ENCODE data around the gene STARD9.
"Not testable (repeated sequence)": the region's sequence is repeated elsewhere in the genome, so short reads cannot be mapped to it uniquely, and the experiment has no call there.

Gene STARD9

DNA sequence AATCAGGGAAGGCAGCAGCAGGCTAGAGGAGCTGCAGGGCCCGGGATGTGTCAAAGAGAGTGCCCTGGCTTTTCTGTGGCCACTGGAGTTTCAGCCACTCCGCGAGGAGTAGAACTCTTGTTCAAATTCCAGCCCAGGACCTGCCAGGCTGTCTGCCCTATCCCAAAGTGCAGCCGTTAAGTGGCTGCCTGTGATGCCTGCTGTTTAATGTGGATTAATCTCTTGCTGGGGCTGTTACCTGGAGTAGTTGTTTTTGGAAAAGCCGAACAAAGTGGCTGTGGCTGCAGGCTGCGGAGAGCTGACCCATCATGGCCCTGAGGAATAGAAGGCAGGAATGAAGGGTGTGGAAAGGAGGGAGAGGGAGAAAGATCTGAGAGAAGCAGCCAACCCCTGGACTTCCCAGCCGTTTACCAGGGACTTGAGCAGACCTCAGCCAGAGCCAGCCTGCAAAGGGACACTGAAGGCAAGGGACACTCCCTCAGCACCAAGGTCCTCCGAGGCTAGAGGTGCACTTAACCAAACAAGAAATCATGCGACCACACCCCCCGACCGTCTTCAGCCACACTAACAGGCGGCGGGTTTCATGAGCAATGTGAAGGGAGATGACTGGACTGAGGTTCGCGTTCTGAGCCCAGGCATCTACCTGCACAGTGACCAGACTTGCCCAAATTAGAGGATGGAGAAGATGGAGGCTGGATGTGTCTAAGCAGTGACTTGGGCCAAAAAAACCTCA is 156.9 kb downstream of the STARD9 start:
- no peak for DNase-seq

GRCh38 chr15:42733027-42733426 is 157.6 kb downstream of the STARD9 start:
- no peak for DNase-seq

DNA sequence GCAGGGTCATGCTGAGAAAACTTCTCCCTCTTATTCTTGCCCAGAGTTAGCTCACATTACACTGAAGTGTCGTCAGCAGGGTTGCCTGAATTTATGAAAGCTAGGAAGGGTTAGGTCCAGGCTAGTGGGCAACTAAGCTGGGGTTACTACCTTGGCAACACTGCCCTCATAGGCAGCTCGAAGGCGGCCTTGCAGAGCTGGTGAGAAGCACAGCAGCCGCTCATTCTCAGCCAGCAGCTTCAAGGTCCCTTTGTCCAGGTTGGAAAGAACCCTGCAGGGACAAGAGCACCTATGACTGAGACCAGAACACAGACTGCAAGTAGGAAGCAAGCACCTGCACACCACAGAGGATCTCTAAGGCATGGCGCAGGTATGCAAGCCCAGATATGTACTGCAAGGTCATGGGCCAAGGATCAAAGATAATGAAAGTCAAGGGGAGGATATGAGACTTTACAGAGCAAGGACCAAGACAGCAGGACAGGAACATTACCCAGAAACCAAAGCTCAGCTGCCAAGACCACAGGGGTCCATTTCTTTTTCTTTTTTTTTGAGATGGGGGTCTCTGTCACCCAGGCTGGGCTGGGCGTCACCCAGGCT is 158.8 kb downstream of the STARD9 start:
- DNase-seq = no peak

- no peak for DNase-seq
These were observed 160.2 kb downstream of the STARD9 start for GRCh38 chr15:42735382-42736165.

DNA sequence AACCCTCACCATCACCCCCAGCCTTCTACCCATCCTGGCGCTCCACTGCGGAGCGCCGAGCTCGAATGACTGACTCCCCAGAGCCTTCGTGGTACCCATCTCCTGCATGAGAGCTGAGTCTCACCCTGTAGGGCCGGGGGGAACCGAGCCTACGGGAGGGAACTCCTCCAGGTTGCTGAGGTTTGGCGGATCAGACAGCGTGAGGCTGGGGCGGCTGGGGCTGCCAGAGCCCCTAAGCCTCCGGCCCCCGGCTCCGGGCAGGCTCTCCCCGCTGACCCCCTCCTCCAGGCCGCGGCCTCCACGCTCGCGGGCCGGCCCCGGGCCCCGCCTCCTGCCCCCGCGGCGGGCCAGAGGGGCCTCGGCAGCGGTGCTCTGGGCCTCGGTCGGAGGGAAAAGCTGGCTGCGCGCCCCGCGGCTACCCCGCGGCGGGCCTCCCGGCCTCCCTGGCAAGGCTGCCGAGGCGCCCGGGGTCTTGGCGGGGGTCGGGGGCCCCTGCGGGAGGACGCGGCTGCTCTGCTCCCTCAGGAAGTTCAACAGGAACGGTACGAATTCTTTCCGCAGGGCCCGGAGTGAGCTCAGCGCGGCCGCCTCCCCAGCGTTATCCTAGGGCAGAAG is 160.9 kb downstream of the STARD9 start:
- DNase-seq = no peak

DNA sequence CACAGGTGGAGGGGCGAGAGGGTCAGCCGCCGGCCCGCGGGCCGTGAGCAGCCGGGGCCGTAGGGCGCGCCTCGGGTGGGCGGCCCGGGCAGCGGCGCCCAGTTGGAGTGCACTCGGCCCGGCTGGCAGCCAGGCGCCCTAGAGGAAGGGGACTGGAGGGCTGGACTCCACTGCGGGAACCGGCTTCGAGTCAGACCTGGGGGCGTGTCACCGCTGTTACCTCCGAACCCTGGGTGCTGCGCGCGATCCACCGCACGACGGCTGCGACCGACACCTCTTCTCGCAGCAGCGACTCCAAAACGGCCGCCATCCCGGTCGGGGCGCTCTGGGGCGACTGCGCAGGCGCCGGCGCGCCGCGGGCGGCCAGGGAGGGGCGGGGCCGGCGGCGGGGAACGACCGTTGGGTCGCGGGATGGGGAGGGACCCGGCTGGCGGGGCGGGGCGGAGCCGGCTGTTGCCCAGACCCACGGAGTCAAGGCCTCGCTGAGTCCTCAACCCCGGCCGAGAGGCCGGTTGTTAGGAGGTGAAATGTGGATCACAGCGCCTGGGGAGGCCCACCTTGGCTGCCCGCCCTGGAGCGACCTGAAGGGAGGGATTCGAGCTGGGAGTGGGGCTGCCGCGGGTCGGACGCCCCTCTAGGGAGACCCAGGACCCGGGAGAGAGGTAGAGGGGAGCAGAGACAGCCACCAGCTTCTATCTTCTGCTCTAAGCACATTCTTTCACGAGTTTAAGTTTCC is 161.6 kb downstream of the STARD9 start, which contains the start of gene CDAN1:
Gene CDAN1, minus strand, starts transcription at position 336 of the 736 bp plus-strand sequence. Its CDS starts 26 bp downstream, at position 310.
- DNase-seq = peak; percentile 82

DNA sequence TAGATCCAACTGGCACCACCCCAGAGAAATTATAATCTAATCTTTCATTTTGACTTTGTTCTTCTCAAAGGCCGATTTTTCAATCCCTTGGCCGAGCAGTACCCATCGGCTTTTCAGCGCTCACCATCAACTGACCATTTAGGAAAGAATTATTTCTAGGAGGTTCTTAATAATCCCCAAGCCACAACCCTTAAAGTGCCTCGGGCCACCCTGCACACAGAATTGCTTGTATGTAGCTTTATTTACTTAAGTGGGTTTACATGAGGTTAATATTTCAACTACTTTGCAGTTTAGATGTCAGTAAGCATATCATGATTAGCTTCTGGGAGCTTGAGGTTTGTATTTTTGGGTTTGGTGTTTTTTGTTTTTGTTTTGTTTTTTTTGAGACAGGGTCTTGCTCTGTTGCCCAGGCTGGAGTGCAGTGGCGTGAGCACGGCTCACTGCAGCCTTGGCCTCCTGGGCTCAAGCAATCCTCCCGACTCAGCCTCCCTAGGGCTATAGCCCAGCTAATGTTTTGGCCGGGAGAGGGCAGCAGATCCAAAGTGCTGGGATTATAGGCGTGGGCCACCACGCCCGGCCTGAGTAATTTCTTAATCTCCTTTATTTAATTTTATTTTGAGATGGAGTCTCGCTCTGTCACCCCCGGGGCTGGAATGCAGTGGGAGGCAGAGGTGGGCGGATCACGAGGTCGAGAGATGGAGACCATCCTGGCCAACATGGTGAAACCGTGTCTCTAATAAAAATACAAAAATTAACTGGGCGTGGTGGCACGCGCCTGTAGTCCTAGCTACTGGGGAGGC is 162.3 kb downstream of the STARD9 start:
- DNase-seq = peak; percentile 10

DNA sequence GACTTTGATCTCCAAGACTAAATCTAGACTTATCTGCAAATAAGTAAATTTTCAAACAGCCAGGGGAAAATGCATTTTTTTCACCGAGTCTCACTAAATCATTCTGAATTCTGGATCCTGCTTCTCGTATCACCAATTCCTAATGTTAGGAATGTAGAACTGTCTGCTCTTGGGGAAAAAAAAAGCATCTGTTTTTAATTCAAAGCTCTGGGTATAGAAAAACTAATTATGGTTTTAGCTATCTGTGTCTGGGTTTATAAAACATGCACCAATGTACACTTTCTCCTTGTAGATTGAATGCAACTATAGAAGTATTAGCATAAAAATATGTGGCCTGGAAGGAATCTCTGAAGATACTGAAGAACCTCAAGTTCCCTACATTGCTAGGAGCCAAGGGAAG is 166.3 kb downstream of the STARD9 start:
- DNase-seq = no peak

GRCh38 chr15:42742149-42742548 is 166.7 kb downstream of the STARD9 start:
- DNase-seq = no peak

- no peak for DNase-seq
These were observed 168.8 kb downstream of the STARD9 start for GRCh38 chr15:42744195-42744594.

DNA sequence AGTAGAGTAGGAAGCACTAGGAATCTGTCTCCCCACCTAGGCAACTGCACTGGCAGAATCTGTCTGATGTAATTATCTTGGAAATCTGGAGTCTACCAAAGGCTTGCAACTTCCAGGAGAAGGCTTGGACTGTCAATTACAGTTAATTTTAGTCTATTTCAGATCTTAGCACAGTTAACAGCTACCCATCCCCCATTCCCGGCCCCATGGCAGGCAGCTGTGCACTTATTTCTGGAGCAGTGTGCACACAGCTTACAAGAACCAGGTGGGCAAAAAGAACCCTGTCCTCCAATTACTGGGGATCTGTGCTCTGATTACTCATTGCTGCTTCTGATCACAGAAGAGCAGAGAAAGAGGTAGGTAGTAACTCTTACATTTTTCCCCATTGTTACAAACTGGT is 173.9 kb downstream of the STARD9 start:
- no peak for DNase-seq

GRCh38 chr15:42750306-42750705 is 174.9 kb downstream of the STARD9 start:
- no peak for DNase-seq

DNA sequence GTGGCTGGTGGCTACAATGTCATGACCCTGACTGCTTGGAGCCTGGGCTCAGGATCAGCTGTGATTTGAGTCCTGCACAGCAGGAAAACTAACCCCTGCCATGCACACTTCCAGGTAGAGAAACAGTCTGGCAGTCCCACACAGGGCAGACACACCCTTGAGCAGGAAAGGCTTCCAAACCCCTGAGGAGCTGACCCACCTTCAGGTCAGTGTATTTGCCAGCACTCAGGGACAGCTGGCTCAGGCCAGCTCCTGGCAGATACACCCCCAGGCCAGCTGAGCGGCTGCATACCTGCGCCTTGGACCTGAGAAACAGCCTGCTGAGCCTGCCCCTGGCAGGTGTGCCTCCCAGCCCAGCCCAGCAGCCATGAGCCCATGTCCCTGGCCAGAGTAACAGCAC is 183.7 kb downstream of the STARD9 start:
- DNase-seq = no peak

- DNase-seq = no peak
These were observed 185.4 kb downstream of the STARD9 start for GRCh38 chr15:42760759-42761158.

- not testable (repeated sequence) for DNase-seq
These were observed 186.4 kb downstream of the STARD9 start for GRCh38 chr15:42761813-42762212.

GRCh38 chr15:42764154-42764731 is 188.8 kb downstream of the STARD9 start:
- DNase-seq = not testable (repeated sequence)

- DNase-seq = not testable (repeated sequence)
These were observed 190.7 kb downstream of the STARD9 start for GRCh38 chr15:42766109-42766508.
